Measurements from ENCODE around the gene TMIE. TPM values are rescaled to one million over a fixed set of nuclear protein-coding genes. Genes with fewer than 3 reads are reported as not detected.

The TMIE gene
- total RNA-seq, 1 experiment from 2014 or later, result 6.5 TPM

- POLR2A ChIA-PET (ENCODE audit: unreplicated experiment), result no interaction called here
- no TSS peak for BruUV-seq (replicated peaks)
These were observed 28.9 kb upstream of the TMIE start for GRCh38 chr3:46672349-46672695.

GRCh38 chr3:46673151-46674030, 27.8 kb upstream of the TMIE start:
- Histone ChIP-seq H3F3A (ENCODE audit: insufficient read depth, low read depth) (no peaks in the 10 kb centered on the region), H3K36me3 (ENCODE audit: low read depth) (no peaks in the 10 kb centered on the region), H3K27ac (no peak overlapping the region), H3K4me3 (no peak overlapping the region), H4K20me1 (ENCODE audit: insufficient read depth) (no peaks in the 10 kb centered on the region), H3K4me2 (no peak overlapping the region), H3K79me2 (ENCODE audit: low read depth) (no peaks in the 10 kb centered on the region), H3K4me1 (replicated peaks; ENCODE audit: insufficient read depth) (no peaks in the 10 kb centered on the region), H3K9me3 (ENCODE audit: insufficient read depth, low read depth) (no peaks in the 10 kb centered on the region), H3K9me2 (ENCODE audit: insufficient read depth) (no peaks in the 10 kb centered on the region), H2AFZ (no peak overlapping the region), H3K27me3 (ENCODE audit: insufficient read depth, low read depth) (no peaks in the 10 kb centered on the region)
- no TSS peak for BruUV-seq (replicated peaks)
- POLR2A ChIA-PET (ENCODE audit: unreplicated experiment), result interaction anchor here (0.7 kb wide), 1 partner anchor 22 kb away, joined by 3 read pairs; no protein-coding TSS in a partner anchor
- CTCF ChIA-PET, result no interaction called here
- intact Hi-C loops (cut with micrococcal nuclease; ENCODE audit: unreplicated experiment), result no loop called here
- DNase-seq, result no peak
- TF ChIP-seq CTCF (conservative IDR thresholded peaks at IDR 0.05), result no peak
- no peak for TF ChIP-seq EZH2 (IDR thresholded peaks at IDR 0.05; ENCODE audit: low read depth)

More at GRCh38 chr3:46672349-46672695, 28.9 kb upstream of the TMIE start:
- no peaks in the 10 kb centered on the region for H3K79me2 ChIP-seq (ENCODE audit: low read depth)
- H3K27me3 ChIP-seq (ENCODE audit: insufficient read depth, low read depth), result no peaks in the 10 kb centered on the region
- intact Hi-C loops (cut with micrococcal nuclease; ENCODE audit: unreplicated experiment), result no loop called here
- no peak for DNase-seq
- no peaks in the 10 kb centered on the region for H3K9me3 ChIP-seq (ENCODE audit: insufficient read depth, low read depth)
- H3K4me1 ChIP-seq (replicated peaks; ENCODE audit: insufficient read depth), result no peaks in the 10 kb centered on the region
- H3F3A ChIP-seq (ENCODE audit: insufficient read depth, low read depth), result no peaks in the 10 kb centered on the region
- no peaks in the 10 kb centered on the region for H3K9me2 ChIP-seq (ENCODE audit: insufficient read depth)
- H3K27ac ChIP-seq, result no peak overlapping the region
- H3K4me2 ChIP-seq, result no peak overlapping the region
- CTCF ChIA-PET, result interaction anchor here (0.6 kb wide), 1 partner anchor 101 kb away, joined by 4 read pairs; no protein-coding TSS in a partner anchor
- no peak overlapping the region for H3K4me3 ChIP-seq
- no peak overlapping the region for H2AFZ ChIP-seq
- TF ChIP-seq EZH2 (IDR thresholded peaks at IDR 0.05; ENCODE audit: low read depth) (no peak), CTCF (conservative IDR thresholded peaks at IDR 0.05) (no peak)
- H3K36me3 ChIP-seq (ENCODE audit: low read depth), result no peaks in the 10 kb centered on the region
- H4K20me1 ChIP-seq (ENCODE audit: insufficient read depth), result no peaks in the 10 kb centered on the region

- no TSS peak for BruUV-seq (replicated peaks)
- H3K9me2 ChIP-seq (ENCODE audit: insufficient read depth), result no peaks in the 10 kb centered on the region
- TF ChIP-seq CTCF (conservative IDR thresholded peaks at IDR 0.05), result peak; percentile 34; the same call in 1 of the 2 replicates
- no peak for TF ChIP-seq EZH2 (IDR thresholded peaks at IDR 0.05; ENCODE audit: low read depth)
- H3K36me3 ChIP-seq (ENCODE audit: low read depth), result no peaks in the 10 kb centered on the region
- no peaks in the 10 kb centered on the region for H4K20me1 ChIP-seq (ENCODE audit: insufficient read depth)
- H2AFZ ChIP-seq, result no peak overlapping the region
- CTCF ChIA-PET, result no interaction called here
- POLR2A ChIA-PET (ENCODE audit: unreplicated experiment), result interaction anchor here (0.6 kb wide), 1 partner anchor 20 kb away, joined by 6 read pairs; no protein-coding TSS in a partner anchor
- no peak for DNase-seq
- no peak overlapping the region for H3K4me3 ChIP-seq
- H3K4me2 ChIP-seq, result no peak overlapping the region
- no peaks in the 10 kb centered on the region for H3K4me1 ChIP-seq (replicated peaks; ENCODE audit: insufficient read depth)
- no peaks in the 10 kb centered on the region for H3K27me3 ChIP-seq (ENCODE audit: insufficient read depth, low read depth)
- no peaks in the 10 kb centered on the region for H3K79me2 ChIP-seq (ENCODE audit: low read depth)
- H3F3A ChIP-seq (ENCODE audit: insufficient read depth, low read depth), result no peaks in the 10 kb centered on the region
- no peak overlapping the region for H3K27ac ChIP-seq
- no peaks in the 10 kb centered on the region for H3K9me3 ChIP-seq (ENCODE audit: insufficient read depth, low read depth)
- intact Hi-C loops (cut with micrococcal nuclease; ENCODE audit: unreplicated experiment), result no loop called here
These were observed 27.0 kb upstream of the TMIE start for GRCh38 chr3:46674031-46674845.

Measured in PC-9 (cell line).